Neuronal stem cell (in vitro differentiated cells): Measurements from ENCODE around the gene CLDN18.

ENCODE experiments used
- DNase-seq: peaks from one replicate; pipeline ENCODE4 v3.0.0-alpha.2; 2013; ENCODE audit warnings: low spot score
- H2AFZ ChIP-seq: one replicate; pipeline ENCODE4 v1.6.1; 2013; ENCODE audit warnings: mild to moderate bottlenecking, low read length, inconsistent platforms
- H2AK5ac ChIP-seq: 2 replicates; pipeline ENCODE4 v1.6.1; 2013; ENCODE audit warnings: low read depth, mild to moderate bottlenecking, inconsistent platforms, low read length, moderate library complexity, mixed read lengths
- H2BK120ac ChIP-seq: 2 replicates; pipeline ENCODE4 v1.6.1; 2013; ENCODE audit warnings: low read depth, mild to moderate bottlenecking, inconsistent platforms, low read length, moderate library complexity, mixed read lengths
- H2BK12ac ChIP-seq: one replicate; pipeline ENCODE4 v1.6.1; 2013; ENCODE audit warnings: low read length, inconsistent platforms
- H2BK15ac ChIP-seq: 2 replicates; pipeline ENCODE4 v1.6.1; 2013; ENCODE audit warnings: mild to moderate bottlenecking, low read length, inconsistent platforms, mixed read lengths
- H2BK5ac ChIP-seq: one replicate; pipeline ENCODE4 v1.6.1; 2013; ENCODE audit warnings: inconsistent platforms, mild to moderate bottlenecking, low read length, moderate library complexity
- H3K14ac ChIP-seq: one replicate; pipeline ENCODE4 v1.6.1; 2013; ENCODE audit warnings: low read length, inconsistent platforms
- H3K18ac ChIP-seq: 2 replicates; pipeline ENCODE4 v1.6.1; 2013; ENCODE audit warnings: low read length, inconsistent platforms
- H3K23ac ChIP-seq: 2 replicates; pipeline ENCODE4 v1.6.1; 2013; ENCODE audit warnings: low read depth, mild to moderate bottlenecking, mixed read lengths, low read length, inconsistent platforms; ENCODE audit not compliant: poor library complexity
- H3K27ac ChIP-seq: replicated peaks from 3 replicates; pipeline ENCODE4 v1.5.1; 2013; ENCODE audit warnings: low read length, inconsistent platforms
- H3K27me3 ChIP-seq, 3 experiments: 2 replicates each; pipeline ENCODE4 v1.6.1; 2013; ENCODE audit warnings: low read length in 3 of 3, mild to moderate bottlenecking in 2 of 3, inconsistent platforms in 1 of 3, low read depth in 1 of 3, mixed read lengths in 1 of 3, moderate library complexity in 1 of 3; ENCODE audit not compliant: control insufficient read depth in 3 of 3, insufficient read depth in 3 of 3
- H3K36me3 ChIP-seq, 2 donors: replicated peaks in 1 of 2; 2 replicates each; pipeline ENCODE4 v1.6.1; 2013; ENCODE audit warnings: low read length in 2 of 2; ENCODE audit not compliant: control insufficient read depth in 2 of 2, insufficient read depth in 2 of 2
- H3K4ac ChIP-seq: 2 replicates; pipeline ENCODE4 v1.6.1; 2013; ENCODE audit warnings: inconsistent platforms, mild to moderate bottlenecking, low read length, moderate library complexity
- H3K4me1 ChIP-seq, 2 donors: 1 replicate in 1 of 2; 2 replicates in 1 of 2; pipeline ENCODE4 v1.6.1; 2013; ENCODE audit warnings: low read length in 2 of 2, low read depth in 1 of 2; ENCODE audit not compliant: control insufficient read depth in 2 of 2, insufficient read depth in 1 of 2
- H3K4me2 ChIP-seq: one replicate; pipeline ENCODE4 v1.6.1; 2013; ENCODE audit warnings: mild to moderate bottlenecking, low read length, inconsistent platforms; ENCODE audit not compliant: insufficient read depth, poor library complexity, severe bottlenecking
- H3K4me3 ChIP-seq, 2 donors: 2 replicates each; pipeline ENCODE4 v1.5.1; 2013; ENCODE audit warnings: low read length in 2 of 2, mild to moderate bottlenecking in 2 of 2, inconsistent platforms in 1 of 2, moderate library complexity in 1 of 2
- H3K79me1 ChIP-seq: one replicate; pipeline ENCODE4 v1.6.1; 2013; ENCODE audit warnings: low read depth, mild to moderate bottlenecking, inconsistent platforms, low read length, moderate library complexity
- H3K9ac ChIP-seq: one replicate; pipeline ENCODE4 v1.6.1; 2013; ENCODE audit warnings: mild to moderate bottlenecking, low read depth, low read length, inconsistent platforms; ENCODE audit not compliant: poor library complexity
- H3K9me3 ChIP-seq, 2 donors: replicated peaks in 1 of 2; 2 replicates each; pipeline versions ENCODE3 to v1.6.1; 2013; ENCODE audit warnings: low read length in 2 of 2, mild to moderate bottlenecking in 2 of 2, inconsistent platforms in 1 of 2, low read depth in 1 of 2, mixed read lengths in 1 of 2, moderate library complexity in 1 of 2; ENCODE audit not compliant: control insufficient read depth in 2 of 2, insufficient read depth in 1 of 2
- H4K8ac ChIP-seq: one replicate; pipeline ENCODE4 v1.6.1; 2013; ENCODE audit warnings: low read depth, mild to moderate bottlenecking, inconsistent platforms, low read length, moderate library complexity
- H4K91ac ChIP-seq: one replicate; pipeline ENCODE4 v1.6.1; 2013; ENCODE audit warnings: low read length, low read depth, mild to moderate bottlenecking, inconsistent platforms; ENCODE audit not compliant: poor library complexity
- WGBS, 2 donors: extraction: QIAGEN DNeasy Blood & Tissue Kit; methylation state at CpG; one replicate each; pipeline ENCODE4 v1.1.7; 2013; ENCODE audit warnings: missing lambda C conversion rate in 2 of 2, mixed read lengths in 1 of 2; ENCODE audit not compliant: insufficient read length in 2 of 2, insufficient replicate concordance in 1 of 2; ENCODE audit errors: extremely low coverage in 2 of 2; 5-methylcytosine and 5-hydroxymethylcytosine counted together

CLDN18 gene

DNA sequence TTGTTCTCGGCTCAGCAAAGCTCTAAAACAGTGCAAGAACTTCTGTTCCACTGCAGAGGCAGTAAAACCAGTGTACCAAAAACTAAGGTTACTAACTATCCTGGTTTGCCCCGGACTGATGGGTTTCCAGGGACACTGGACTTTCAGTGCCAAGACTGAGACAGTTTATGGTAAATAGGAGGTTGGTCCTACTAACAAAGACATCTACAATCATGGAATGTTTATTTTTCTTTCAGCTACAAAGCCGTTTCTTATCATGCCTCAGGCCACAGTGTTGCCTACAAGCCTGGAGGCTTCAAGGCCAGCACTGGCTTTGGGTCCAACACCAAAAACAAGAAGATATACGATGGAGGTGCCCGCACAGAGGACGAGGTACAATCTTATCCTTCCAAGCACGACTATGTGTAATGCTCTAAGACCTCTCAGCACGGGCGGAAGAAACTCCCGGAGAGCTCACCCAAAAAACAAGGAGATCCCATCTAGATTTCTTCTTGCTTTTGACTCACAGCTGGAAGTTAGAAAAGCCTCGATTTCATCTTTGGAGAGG, 20.8 kb downstream of the CLDN18 start:
- peaks cover 2 to 18% of the 10 kb centered on the region in 2 donors for H3K36me3 ChIP-seq
- H2BK15ac ChIP-seq: no peak overlapping the region
- no peak overlapping the region for H2BK5ac ChIP-seq
- H3K79me1 ChIP-seq: no peaks in the 10 kb centered on the region
- H3K9me3 ChIP-seq: no peaks in the 10 kb centered on the region
- H3K4me3 ChIP-seq: no peak overlapping the region
- no peak for DNase-seq
- no peak overlapping the region for H3K27ac ChIP-seq
- no peak overlapping the region for H2AK5ac ChIP-seq
- no peaks in the 10 kb centered on the region for H3K4me1 ChIP-seq
- no peak overlapping the region for H2BK12ac ChIP-seq
- H3K23ac ChIP-seq: no peak overlapping the region
- no peak overlapping the region for H2AFZ ChIP-seq
- no peak overlapping the region for H3K14ac ChIP-seq
- no peak overlapping the region for H2BK120ac ChIP-seq
- no peak overlapping the region for H3K18ac ChIP-seq
- WGBS, 2 donors: no CpG with 5 or more reads among the region's 11 CpGs
- no peaks in the 10 kb centered on the region for H3K27me3 ChIP-seq
- H3K9ac ChIP-seq: no peak overlapping the region
- no peak overlapping the region for H3K4ac ChIP-seq
- H4K91ac ChIP-seq: no peak overlapping the region
- H4K8ac ChIP-seq: no peak overlapping the region
- H3K4me2 ChIP-seq: no peak overlapping the region

GRCh38 chr3:138031536-138031935, 21.6 kb downstream of the CLDN18 start:
- Histone ChIP-seq H3K4me2 (no peak overlapping the region), H3K27me3 (no peaks in the 10 kb centered on the region), H3K4me3 (no peak overlapping the region), H3K4me1 (no peaks in the 10 kb centered on the region), H2AFZ (no peak overlapping the region), H3K14ac (no peak overlapping the region), H3K27ac (no peak overlapping the region), H4K8ac (no peak overlapping the region), H3K23ac (no peak overlapping the region), H3K9ac (no peak overlapping the region), H2BK120ac (no peak overlapping the region), H3K79me1 (no peaks in the 10 kb centered on the region), H4K91ac (no peak overlapping the region), H2BK12ac (no peak overlapping the region), H3K9me3 (no peaks in the 10 kb centered on the region), H3K18ac (no peak overlapping the region), H3K4ac (no peak overlapping the region), H2BK5ac (no peak overlapping the region), H2AK5ac (no peak overlapping the region), H3K36me3 (peaks cover 2 to 18% of the 10 kb centered on the region in 2 donors), H2BK15ac (no peak overlapping the region)
- WGBS, 2 donors: no CpG with 5 or more reads among the region's 3 CpGs
- DNase-seq: no peak

DNA sequence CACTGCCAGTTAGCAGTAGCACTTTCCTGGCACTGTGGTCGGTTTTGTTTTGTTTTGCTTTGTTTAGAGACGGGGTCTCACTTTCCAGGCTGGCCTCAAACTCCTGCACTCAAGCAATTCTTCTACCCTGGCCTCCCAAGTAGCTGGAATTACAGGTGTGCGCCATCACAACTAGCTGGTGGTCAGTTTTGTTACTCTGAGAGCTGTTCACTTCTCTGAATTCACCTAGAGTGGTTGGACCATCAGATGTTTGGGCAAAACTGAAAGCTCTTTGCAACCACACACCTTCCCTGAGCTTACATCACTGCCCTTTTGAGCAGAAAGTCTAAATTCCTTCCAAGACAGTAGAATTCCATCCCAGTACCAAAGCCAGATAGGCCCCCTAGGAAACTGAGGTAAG, 22.6 kb downstream of the CLDN18 start:
- no peak overlapping the region for H2BK12ac ChIP-seq
- no peak overlapping the region for H2BK120ac ChIP-seq
- no peak overlapping the region for H2AK5ac ChIP-seq
- no peaks in the 10 kb centered on the region for H3K27me3 ChIP-seq
- H4K8ac ChIP-seq: no peak overlapping the region
- no peak overlapping the region for H3K23ac ChIP-seq
- H4K91ac ChIP-seq: no peak overlapping the region
- no peak overlapping the region for H2BK5ac ChIP-seq
- H3K79me1 ChIP-seq: no peaks in the 10 kb centered on the region
- peaks cover 2 to 9% of the 10 kb centered on the region in 2 donors for H3K36me3 ChIP-seq
- no peaks in the 10 kb centered on the region for H3K9me3 ChIP-seq
- H3K27ac ChIP-seq: no peak overlapping the region
- H3K9ac ChIP-seq: no peak overlapping the region
- H2BK15ac ChIP-seq: no peak overlapping the region
- DNase-seq: no peak
- no peak overlapping the region for H3K14ac ChIP-seq
- no peak overlapping the region for H3K4me3 ChIP-seq
- no peak overlapping the region for H3K4me2 ChIP-seq
- no CpG with 5 or more reads among the region's 3 CpGs for WGBS, 2 donors
- H3K4me1 ChIP-seq: no peaks in the 10 kb centered on the region
- H2AFZ ChIP-seq: no peak overlapping the region
- no peak overlapping the region for H3K18ac ChIP-seq
- no peak overlapping the region for H3K4ac ChIP-seq

GRCh38 chr3:138033202-138033691, 23.3 kb downstream of the CLDN18 start:
- no peak overlapping the region for H2BK120ac ChIP-seq
- no peak overlapping the region for H4K91ac ChIP-seq
- no peak overlapping the region for H2AK5ac ChIP-seq
- no peak overlapping the region for H3K27ac ChIP-seq
- no peak overlapping the region for H3K4ac ChIP-seq
- no peak overlapping the region for H2BK12ac ChIP-seq
- no peak overlapping the region for H3K14ac ChIP-seq
- no peak overlapping the region for H2BK15ac ChIP-seq
- H3K4me3 ChIP-seq: no peak overlapping the region
- H3K18ac ChIP-seq: no peak overlapping the region
- H3K36me3 ChIP-seq: peaks cover 2 to 9% of the 10 kb centered on the region in 2 donors
- H3K9ac ChIP-seq: no peak overlapping the region
- no peaks in the 10 kb centered on the region for H3K9me3 ChIP-seq
- H3K23ac ChIP-seq: no peak overlapping the region
- H2AFZ ChIP-seq: no peak overlapping the region
- H3K4me1 ChIP-seq: no peaks in the 10 kb centered on the region
- H4K8ac ChIP-seq: no peak overlapping the region
- H3K79me1 ChIP-seq: no peaks in the 10 kb centered on the region
- no peaks in the 10 kb centered on the region for H3K27me3 ChIP-seq
- WGBS, 2 donors: no CpG with 5 or more reads among the region's 2 CpGs
- DNase-seq: no peak
- H2BK5ac ChIP-seq: no peak overlapping the region
- no peak overlapping the region for H3K4me2 ChIP-seq
